Mesenteric fat pad (tissue), 1 donor: ENCODE data around the gene SLC35A2. TPM values are rescaled to one million over a fixed set of nuclear protein-coding genes. Genes with fewer than 3 reads are reported as not detected.

Experiments
- DNase-seq: peaks from one replicate; pipeline ENCODE4 v3.0.0-alpha.2; 2020; ENCODE audit warnings: low spot score
- long read RNA-seq: library from polyadenylated mRNA; unstranded; transcript quantifications from one replicate; pipeline ENCODE4 v2.0.0, GENCODE V29; 2020
- total RNA-seq: library from RNA; stranded (reverse); fragmentation: NEBNext Ultra II Directional; extraction: Animal tissue kit (Norgen Biotek cat#: 25700); gene quantifications from one replicate; pipeline ENCODE4 v1.2.1, GENCODE V29; 2021
- donor health status: DM: yes; HTN: yes; CAD: no.

SLC35A2 gene
- 24.5 TPM for total RNA-seq
- long read RNA-seq, transcript SLC35A2-204 (4 exons, 3,047 nt), result major isoform, 16 of 48 reads
- long read RNA-seq, transcript SLC35A2-207 (4 exons, 1,739 nt), result minor isoform, 5 of 48 reads
- long read RNA-seq, partial matches to known transcripts, result 24 of 48 reads
- long read RNA-seq, other reads (novel, unspliced or antisense), result 1 of 48 reads

DNA sequence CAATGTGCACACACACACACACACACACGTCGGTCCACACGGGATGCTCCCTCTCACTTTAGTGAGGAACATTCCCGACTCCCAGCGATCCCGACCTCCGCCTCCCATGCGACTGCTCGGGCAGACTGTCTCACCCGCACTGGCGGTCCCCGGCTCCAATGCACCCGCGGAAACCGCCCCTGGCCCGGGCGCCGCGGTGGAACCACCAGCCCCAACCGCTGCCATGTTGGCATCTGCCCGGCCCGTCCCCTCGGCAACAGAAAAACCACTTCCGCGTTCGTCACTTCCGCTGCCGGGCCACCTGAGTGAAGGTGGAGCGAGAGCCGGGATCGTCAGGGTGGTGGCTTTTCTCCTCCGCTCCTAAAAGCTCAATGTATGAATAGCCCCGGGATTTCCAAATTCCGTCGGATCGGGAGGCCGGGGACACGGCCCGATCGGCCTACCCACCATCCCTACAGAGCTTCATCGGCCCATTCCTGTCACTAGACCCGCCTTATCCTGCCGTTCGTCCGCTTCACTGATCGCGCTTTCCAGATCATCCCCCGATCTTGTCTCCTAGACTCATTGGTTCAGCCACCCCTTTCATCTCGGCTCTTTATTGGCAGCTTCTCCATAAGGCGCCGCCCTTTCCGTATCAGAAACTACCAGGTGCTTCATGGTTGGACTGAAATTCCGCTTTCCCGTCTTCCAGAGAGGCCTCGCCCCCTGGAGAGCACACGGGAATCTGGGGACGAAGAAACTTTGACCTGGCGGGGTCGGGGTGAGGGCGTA is at the start of gene SLC35A2:
TSS of gene SLC35A2 (minus strand) at position 235 of the 771 bp plus-strand sequence. CDS start at position 225, 10 bp downstream.
- DNase-seq, result peak; percentile 92

DNA sequence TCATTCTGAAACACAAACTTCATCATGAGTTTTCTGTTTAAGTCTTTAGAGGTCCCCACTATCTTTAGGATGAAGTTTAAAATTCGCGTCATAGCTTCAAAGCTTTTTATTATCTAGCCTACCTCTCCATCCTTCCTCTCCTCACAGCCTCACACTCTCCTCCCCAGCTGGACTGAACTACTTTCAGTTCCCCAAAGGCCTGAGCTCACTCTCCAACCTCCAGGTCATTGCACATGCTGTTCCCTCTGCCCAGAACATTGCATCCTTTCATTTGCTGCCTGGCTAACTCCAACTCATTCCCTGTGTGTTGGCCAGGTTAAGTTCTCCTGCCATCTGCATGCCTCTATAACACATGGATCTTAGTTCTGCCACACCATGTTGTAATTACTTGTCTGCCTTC is 48.8 kb upstream of the SLC35A2 start:
- DNase-seq, result no peak

DNA sequence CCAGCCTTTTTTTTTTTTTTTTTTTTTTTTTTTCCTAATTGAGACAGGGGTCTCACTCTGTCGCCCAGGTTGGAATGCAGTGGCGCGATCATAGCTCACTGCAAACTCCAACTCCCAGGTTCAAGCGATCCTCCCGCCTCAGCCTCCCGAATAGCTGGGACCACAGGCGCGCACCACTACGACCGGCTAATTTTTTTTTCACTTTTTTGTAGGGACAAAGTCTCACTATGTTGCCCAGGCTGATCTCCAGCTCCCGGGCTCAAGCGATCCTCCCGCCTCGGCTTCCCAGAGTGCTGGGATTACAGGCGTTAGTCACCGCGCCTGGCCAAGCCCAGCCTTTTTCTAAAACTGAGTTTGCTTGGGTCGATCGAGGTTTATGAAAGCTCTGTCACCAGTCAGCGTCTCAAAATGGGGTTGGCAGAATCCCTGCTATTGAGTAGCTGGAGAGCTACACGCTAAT is 47.2 kb upstream of the SLC35A2 start:
- no peak for DNase-seq

DNA sequence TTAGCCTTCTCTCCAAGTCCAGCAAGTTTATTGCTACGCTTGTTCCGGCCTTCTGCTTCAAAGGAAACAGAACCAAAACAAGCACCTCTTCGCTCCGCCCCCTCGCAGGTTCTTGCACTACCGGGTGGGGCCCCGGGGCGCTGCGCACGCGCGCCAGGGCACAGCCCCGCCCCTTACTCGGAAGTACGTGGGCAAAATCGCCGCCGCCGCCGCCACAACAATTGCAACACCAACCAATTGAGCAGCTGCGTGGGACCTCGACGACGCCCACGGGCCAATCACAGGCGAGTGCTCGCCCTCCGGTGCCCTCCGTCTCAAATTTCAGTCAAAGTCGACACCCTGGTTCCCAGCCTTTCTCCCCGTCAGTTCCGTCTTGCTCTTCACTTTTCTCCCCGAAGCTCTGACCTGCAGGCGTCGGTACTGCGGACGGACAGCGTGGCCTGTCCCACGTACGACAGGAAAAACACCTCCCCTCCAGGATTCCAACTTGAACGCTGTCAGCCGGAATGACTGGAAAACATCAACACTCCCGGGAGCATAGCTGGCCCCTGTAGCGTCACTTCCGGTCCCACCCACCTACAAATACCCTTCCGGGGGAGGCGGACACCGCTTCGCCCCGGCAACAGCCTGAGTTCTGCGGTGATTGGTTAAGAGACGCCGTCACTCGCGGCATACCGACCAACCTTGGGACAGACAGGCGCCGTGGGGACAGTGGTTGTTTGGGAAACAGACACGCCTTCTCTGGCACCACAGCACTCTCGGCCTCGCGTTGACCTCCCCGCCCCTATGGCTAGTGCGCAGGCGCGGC is 46.6 kb upstream of the SLC35A2 start:
- DNase-seq, result peak; percentile 97

DNA sequence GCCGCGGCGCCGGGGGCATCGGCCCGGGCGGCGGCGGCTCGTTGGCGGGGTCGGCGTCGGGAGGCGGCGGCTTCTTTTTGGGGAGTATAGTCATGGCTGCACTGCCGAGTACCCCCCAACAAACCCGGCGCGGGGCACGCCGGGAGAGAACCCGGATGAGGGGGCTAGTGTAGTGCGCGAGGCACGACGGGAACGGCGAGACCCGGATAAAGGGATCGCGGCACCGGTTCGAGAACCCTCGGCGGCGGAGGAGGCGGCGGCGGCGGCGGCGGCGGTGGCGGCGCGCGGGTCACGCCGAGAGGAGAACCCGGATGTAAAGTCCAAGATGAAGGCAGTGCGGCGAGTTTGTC is 46.0 kb upstream of the SLC35A2 start, which contains the start of gene OTUD5:
TSS of gene OTUD5 (minus strand) at position 131 of the 350 bp plus-strand sequence. CDS start at position 94, 37 bp downstream.
- DNase-seq, result no peak

DNA sequence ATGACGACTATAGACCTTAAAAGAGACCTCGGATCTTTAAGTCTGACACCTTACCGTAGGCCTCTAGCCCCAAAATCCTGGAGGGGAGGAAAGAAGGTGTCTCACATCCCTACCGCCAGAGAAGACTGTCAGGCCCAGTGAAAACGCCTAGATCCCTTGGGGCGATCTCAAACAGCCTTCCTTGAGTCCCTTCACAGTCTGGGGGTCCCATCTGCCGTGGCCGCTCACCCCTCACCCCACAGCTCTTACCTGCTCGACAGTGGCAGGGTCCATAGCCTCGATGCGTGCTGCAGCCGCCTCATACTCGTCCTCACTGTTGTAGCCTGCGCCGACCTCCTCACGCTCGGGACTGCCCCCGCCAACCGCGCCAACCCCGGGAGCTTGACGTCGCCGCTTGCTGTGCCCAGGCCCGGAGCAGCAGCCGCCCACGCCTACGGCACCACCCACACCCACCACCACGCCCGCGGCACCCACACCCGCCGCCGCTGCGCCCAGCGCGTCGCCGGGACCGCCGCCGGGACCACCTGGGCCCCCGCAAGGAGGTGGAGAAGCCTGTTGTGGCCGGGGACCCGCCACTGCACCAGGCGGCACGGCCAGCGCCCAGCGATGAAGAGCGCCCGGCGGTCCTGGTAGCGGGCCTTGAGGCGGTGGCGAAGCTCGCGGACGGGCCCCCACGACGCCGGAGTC is 45.4 kb upstream of the SLC35A2 start:
- DNase-seq, result no peak

DNA sequence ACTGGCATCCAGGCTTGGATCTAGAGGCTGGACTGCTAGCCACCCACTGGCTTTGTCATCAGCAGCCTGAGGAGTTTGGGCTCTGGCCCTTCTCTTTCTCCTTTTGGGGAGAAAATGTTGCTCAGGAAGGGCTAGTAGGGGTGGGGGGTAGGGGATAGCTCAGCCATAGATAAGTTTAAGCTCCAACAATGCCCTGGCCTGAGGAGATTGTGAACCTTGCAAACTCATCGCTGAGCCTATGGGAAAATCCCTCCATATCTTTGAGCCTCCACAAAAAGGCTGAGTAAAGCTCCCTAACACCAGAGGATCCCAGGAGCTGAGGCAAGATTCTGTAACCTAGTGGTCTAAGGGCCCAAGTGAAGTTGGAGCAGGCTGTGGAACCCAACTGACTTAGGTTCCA is 37.1 kb upstream of the SLC35A2 start:
- no peak for DNase-seq

DNA sequence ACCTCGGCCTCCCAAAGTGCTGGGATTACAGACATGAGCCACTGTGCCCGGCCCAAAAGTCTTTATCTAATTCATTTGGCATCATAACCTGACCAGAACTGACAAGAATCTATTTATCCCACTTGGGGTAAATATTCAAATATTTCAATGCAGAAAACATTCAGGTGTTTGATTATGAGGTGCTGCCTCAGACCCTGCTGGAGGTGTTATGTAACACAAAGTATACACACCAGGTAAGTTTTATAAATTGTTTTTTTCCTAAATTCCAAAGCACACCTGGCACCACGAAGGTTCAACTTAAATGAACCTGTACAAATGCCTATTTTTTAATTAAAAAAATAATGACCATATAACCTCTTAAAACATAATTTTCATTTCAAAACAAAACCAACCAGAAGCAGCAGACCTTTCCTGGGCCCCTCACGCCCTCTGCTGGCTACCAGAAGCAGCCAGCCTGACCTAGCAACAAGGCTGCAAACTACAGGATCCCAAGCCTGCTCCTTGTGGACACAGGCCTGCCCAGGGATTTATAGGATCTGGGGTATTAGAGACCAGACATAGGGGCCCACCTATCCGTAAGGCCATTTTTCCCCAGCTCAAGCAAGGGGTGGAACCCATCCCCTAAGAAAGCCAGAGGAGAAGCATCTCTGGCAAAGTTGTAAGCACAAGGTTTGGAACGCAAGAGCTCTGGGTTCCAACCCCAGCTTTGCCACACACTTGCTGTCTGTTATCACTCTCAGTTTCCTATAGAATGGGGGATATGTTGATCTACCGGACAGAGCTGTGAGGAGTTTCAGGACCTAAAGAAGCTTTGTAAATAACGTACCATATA is 34.3 kb upstream of the SLC35A2 start:
- no peak for DNase-seq

DNA sequence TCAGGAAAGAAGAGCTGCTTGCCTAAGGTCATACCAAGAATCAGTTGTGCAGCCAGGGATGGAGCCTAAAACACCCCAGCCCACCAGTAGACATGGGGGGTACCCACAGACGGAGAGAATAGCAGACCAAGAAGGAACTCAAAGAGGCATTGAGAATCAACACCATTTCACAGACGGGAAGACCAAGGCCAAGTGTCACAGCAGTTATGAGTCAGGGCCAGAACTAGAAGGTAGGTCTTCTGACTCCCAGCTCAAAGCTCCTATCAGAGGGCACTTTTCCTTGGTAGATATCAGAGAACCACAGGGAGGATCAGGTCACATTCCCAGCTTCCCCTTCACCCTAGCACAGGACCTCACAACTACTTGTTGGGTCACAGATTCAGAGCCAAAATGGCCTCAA is 31.4 kb upstream of the SLC35A2 start:
- no peak for DNase-seq

DNA sequence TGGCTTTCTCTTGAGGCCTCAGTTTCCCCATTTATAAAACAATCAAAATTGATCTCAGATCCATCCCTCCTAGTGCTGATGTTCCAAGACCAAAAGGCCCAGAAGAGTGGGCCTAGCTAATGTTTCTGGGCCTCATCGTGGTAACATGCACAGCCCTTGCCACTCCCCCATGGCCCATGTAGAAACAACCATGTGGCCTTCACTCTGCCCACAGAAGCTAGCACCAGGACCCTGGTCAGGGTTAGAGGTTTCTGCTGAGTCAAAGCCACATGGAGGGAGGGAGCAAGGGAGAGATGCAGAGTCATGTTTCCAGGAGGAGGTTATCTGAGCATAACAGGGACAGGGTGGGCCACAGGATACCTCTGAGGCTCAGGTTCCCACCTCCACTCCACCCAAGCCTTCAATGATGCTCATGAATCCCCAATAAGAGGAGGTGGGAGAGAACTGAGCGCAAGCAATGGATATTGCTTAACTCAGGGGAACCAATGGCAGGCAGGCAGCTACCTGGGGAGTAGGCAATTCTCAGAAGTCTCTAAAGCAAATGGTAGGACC is 29.0 kb upstream of the SLC35A2 start:
- no peak for DNase-seq

DNA sequence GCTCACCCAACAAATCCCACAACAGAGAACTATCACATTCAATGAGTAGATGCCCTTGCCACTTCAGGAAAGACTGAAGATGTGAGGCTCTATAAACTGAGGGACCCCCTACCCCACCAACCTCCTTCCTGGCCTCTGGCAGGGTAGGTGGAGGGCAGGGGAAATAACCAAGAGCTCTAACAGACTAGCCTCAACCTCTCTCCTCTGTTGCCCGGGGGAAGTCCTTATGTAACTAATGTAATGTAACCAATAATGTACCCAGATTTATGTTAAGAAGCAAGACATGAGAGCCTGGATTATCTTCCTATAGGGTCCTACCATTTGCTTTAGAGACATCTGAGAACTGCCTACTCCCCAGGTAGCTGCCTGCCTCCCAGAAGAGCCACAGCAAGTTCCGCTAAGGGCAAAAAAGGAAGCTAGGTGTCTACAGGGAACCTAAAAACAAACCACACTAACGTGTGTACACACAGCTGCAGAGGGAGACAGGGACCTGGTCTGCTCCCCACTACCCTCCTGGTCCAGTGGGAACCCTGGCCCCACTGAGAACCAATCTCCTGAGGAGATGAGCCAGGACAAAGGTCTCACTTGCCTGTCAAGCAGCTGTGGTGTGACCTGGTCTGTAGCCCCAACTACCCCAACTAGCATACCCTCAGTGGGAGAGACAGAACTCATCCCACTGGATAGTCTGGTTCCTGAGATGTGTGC is 28.2 kb upstream of the SLC35A2 start:
- DNase-seq, result no peak

DNA sequence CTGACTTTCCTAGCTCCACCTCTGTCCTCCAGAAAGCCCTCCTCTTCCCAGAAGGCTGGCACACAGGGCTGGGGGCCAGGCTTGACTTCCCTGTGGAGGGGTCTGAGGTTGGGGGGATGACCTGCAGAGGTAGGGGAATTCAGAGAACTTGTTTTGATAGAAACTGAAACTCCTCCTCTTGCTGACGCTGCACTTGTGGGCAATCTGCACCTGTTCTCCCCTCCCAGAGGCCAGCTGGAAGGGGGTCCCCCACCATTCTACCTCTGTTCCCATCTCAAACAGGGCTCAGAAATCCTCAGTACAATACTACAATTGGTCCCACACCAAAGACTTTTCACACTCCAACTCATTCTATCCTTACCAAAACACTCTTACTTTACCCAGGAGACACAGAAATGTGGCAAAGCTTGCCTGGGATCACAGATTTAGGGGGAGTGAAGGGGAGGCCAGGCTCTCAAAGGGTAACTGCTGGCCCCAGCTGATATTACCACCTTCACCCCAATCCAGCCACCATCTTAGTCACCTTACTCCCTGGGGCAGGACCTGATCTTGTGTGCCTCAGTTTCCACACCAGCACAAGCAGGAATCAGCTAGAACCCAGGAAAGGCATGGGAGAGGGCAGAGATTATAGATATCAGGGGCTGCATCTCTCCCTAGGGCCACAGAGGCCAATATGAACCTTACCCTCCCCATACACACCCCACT is 27.4 kb upstream of the SLC35A2 start:
- DNase-seq, result no peak

DNA sequence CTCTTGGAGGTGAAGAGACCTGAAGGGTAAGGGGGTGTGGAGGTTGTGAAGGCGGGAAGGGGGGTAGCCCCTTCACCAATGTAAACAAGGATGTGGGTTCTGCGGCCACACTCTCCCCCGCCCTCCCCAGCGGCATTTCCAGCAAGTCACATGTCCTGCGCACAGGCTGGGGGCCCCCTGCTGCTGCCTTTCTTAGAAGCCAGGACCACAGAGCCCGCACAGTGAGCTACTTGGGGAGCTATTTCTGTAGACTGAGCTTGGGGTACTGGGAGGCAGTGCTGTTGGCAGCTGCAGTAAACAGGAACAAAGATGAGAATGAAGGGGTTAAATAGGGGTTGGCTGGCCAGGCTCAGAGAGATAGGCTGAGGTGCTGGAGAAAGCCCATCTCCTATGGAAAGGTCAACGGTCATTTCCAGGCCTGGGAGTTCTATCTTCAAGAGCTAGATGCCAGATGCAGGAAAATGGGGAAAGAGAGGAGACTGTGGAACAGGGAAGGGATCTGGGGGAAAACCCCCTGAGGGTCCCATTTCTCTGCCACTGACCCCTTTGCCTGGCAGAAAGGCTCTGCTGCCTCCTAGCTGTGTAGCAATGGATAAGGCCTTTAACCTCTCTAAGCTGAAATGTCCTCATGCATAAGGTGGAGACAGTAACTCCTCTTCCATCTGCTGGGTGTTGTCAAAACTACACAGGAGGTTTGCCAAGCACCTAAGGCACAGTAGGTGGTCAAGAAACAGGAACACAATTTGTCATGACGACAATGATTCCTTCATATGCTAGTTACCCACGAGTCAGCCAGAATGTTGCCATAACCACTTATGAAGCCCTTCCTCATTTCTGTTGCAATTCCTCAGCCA is 25.8 kb upstream of the SLC35A2 start:
- DNase-seq, result no peak

DNA sequence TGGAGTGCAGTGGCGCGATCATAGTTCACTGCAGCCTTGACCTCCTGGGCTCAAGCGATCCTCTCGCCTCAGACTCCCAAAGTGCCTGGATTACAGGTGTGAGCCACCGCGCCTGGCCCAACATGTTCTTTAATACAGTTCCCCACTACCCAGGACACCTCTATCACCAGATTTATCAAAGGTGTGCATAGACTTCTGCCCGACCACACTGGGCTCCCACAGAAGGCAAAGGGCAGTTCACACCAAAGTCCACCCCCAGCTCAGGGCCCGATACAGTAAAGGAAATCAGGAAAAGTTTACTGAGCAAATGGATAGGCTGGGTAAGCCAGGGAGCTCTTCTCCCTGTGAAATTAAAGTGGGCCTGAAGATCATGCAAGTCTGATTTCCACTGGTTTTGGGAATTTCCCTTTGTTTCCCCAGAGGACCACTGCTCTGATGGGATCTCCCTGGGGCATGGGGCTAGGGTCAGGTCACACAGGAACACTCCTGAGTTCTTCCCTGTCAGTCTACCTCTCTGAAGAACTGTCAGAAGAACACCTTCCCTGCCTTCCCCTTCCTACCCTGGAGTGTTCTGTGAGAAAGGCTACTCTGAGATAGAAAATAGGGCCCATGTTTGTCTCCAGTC is 25.1 kb upstream of the SLC35A2 start:
- DNase-seq, result no peak

DNA sequence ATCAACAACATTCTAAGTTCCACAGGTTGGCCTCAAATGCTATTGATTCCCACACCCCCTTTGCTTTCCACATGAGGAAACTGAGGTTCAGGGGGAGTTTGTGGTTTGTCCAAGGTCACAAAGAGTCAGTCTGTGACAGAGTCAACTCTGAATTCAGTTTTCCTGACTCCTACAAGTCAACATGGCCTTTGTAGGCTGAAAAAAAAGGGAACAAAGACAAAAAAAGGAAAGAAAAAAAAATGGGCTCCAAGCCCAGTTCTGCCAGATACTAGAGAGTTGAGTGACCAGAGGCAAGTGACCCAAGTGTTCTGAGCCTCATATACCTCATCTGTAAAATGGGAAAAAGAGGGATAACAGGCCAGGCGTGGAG is 23.8 kb upstream of the SLC35A2 start:
- DNase-seq, result no peak

DNA sequence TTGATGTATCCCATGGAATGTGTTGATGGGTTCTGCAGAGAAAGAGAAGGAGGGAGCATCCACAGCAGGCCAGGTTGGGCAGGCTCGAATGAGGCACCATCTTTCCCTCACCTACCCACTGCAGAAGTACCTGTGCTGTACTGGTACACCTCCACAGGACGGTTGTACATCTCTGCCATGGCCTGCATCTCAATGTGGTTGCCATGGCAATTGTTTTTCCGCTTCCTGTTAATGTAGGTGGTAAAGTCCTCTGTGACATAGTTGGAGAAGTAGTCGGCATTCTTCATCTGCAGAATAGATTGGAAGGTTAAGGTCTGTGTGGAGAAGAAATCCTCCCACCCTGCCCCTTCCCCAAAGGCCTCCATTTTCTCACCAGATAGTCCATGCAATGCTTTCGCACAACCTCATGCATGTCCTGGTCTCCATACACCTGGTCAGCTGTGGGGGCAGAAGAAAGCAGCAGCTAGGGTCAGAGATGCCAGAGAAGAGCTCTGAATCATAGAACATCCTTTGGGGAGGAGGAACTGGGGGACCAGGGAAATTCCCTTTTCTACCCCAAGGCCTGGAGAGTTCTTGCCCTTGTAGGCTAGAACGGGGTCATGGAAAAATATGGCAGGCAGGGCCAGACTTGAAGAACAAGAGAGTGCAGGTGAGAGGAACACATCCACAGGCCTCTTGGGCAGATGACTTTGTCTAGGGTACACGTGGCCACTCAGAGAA is 23.3 kb upstream of the SLC35A2 start:
- DNase-seq, result no peak

DNA sequence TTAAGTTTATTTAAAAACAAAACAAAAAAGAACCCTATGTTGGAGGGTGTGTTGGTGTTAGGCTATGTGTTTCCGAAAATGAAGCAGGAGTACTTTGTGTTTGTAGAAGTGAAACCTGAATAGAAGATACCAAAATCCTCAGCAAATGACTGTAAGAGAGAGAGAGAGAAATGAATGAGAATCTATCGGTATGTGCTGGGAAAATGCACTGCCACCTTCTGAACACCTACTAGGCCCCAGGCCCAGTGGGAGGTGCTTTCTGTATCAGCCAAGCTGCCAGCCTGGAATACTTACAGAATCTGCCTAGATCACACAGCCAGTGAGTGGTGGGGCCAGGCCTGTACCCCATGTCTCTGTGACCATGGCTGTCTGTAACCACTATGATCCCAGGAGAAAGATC is 22.3 kb upstream of the SLC35A2 start:
- DNase-seq, result no peak
